WTC11 (cell line): ENCODE data around the gene CD70.
"Not testable (repeated sequence)": the region's sequence is repeated elsewhere in the genome, so short reads cannot be mapped to it uniquely, and the experiment has no call there.

Experiments used
- CTCF ChIP-seq: fragments of 200-600 bp; IDR thresholded peaks from 2 replicates; pipeline ENCODE4 v1.8.0; 2022; ENCODE audit warnings: antibody characterized with exemption
- TCF7 ChIP-seq: sonication (generic); formaldehyde crosslinking; IDR thresholded peaks from 2 replicates; pipeline ENCODE4 v1.8.0; 2022; ENCODE audit warnings: mild to moderate bottlenecking, low read depth, missing genetic modification reagents, moderate library complexity
- ZNF121 ChIP-seq: sonication (generic); formaldehyde crosslinking; IDR thresholded peaks from 2 replicates; pipeline ENCODE4 v1.8.0; 2023; ENCODE audit warnings: missing genetic modification reagents
- TF ChIP-seq, protein P1 (sequence below): sonication (generic); formaldehyde crosslinking; IDR thresholded peaks from 2 replicates; pipeline ENCODE4 v1.8.0; 2022; ENCODE audit warnings: mild to moderate bottlenecking, missing genetic modification reagents

DNA sequence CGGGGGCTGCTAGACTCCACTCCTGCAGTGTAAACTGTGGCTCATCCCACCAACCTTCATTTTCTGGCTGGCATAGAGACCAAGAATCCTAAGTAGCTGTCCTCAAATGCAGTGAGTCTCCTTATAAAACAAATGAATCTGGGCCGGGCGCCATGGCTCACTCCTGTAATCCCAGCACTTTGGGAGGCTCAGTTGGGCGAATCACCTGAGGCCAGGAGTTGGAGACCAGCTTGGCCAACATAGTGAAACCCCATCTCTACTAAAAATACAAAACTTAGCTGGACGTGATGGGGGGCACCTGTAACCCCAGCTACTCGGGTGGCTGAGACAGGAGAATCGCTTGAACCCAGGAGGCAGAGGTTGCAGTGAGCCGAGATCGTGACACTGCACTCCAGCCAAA, 49.4 kb upstream of the CD70 start:
- not testable (repeated sequence) for TF ChIP-seq ZNF121 (CRISPR knock-in tag); TCF7 (CRISPR knock-in tag); CTCF
- TF ChIP-seq, protein P1, sequence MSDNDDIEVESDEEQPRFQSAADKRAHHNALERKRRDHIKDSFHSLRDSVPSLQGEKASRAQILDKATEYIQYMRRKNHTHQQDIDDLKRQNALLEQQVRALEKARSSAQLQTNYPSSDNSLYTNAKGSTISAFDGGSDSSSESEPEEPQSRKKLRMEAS (CRISPR knock-in tag) = not testable (repeated sequence)
